CD14-positive monocyte (primary cell): ENCODE data around the gene FAM9C. TPM values are rescaled to one million over a fixed set of nuclear protein-coding genes. Genes with fewer than 3 reads are reported as not detected.
A peak's percentile ranks its signal among the peaks of the same experiment; 100 is the strongest.

Source experiments
- DNase-seq, 3 donors: peaks; one replicate each; pipeline ENCODE4 v3.0.0-alpha.2; 2011 to 2022
- H2AFZ ChIP-seq: 2 replicates; pipeline ENCODE4 v1.6.0; 2012; ENCODE audit warnings: mild to moderate bottlenecking, low read depth, low read length, inconsistent platforms; ENCODE audit not compliant: insufficient read depth, poor library complexity, severe bottlenecking
- H3K27ac ChIP-seq, 2 donors: 1 replicate in 1 of 2; 2 replicates in 1 of 2; pipeline ENCODE4 v1.5.1; 2012 to 2013; ENCODE audit warnings: low read length in 2 of 2, control low read depth in 1 of 2, inconsistent platforms in 1 of 2, low read depth in 1 of 2, mild to moderate bottlenecking in 1 of 2
- H3K27me3 ChIP-seq, 2 donors: one replicate each; pipeline versions ENCODE4 v1.6.0 to v1.6.1; 2011 to 2013; ENCODE audit warnings: low read length in 2 of 2; ENCODE audit not compliant: control insufficient read depth in 2 of 2, insufficient read depth in 2 of 2
- H3K36me3 ChIP-seq, 2 donors: replicated peaks in 1 of 2; 1 replicate in 1 of 2; 2 replicates in 1 of 2; pipeline versions ENCODE4 v1.5.1 to v1.6.1; 2012 to 2013; ENCODE audit warnings: low read length in 2 of 2, control low read depth in 1 of 2, inconsistent platforms in 1 of 2, mild to moderate bottlenecking in 1 of 2; ENCODE audit not compliant: insufficient read depth in 2 of 2, control insufficient read depth in 1 of 2
- H3K4me1 ChIP-seq, 2 donors: 1 replicate in 1 of 2; 2 replicates in 1 of 2; pipeline versions ENCODE4 v1.5.1 to v1.6.1; 2012 to 2013; ENCODE audit warnings: low read length in 2 of 2, control low read depth in 1 of 2, inconsistent platforms in 1 of 2, mild to moderate bottlenecking in 1 of 2, moderate library complexity in 1 of 2; ENCODE audit not compliant: insufficient read depth in 2 of 2, control insufficient read depth in 1 of 2
- H3K4me2 ChIP-seq: replicated peaks from 2 replicates; pipeline ENCODE3; 2012; ENCODE audit warnings: low read length, moderate library complexity, mild to moderate bottlenecking; ENCODE audit not compliant: poor library complexity, severe bottlenecking; ENCODE audit errors: extremely low read depth
- H3K4me3 ChIP-seq, 3 experiments: fragments of 200-600 bp in 1 of 3; sonication (generic) in 1 of 3; replicated peaks in 1 of 3; 1 replicate in 2 of 3; 2 replicates in 1 of 3; pipeline ENCODE4 v1.5.1; 2011 to 2013; ENCODE audit warnings: low read length in 3 of 3, mild to moderate bottlenecking in 3 of 3, control low read depth in 2 of 3, low read depth in 2 of 3, inconsistent platforms in 1 of 3, moderate library complexity in 1 of 3
- H3K79me2 ChIP-seq: 2 replicates; pipeline ENCODE4 v1.6.0; 2012; ENCODE audit warnings: mild to moderate bottlenecking, control low read depth, inconsistent platforms, low read length, moderate library complexity; ENCODE audit not compliant: insufficient read depth
- H3K9ac ChIP-seq: 2 replicates; pipeline ENCODE4 v1.6.0; 2017; ENCODE audit warnings: low read length, mild to moderate bottlenecking; ENCODE audit not compliant: insufficient read depth, poor library complexity, severe bottlenecking
- H3K9me3 ChIP-seq, 2 donors: replicated peaks in 1 of 2; 1 replicate in 1 of 2; 2 replicates in 1 of 2; pipeline versions ENCODE4 v1.5.1 to v1.6.1; 2012 to 2013; ENCODE audit warnings: low read length in 2 of 2, control low read depth in 1 of 2; ENCODE audit not compliant: control insufficient read depth in 1 of 2, insufficient read depth in 1 of 2
- H4K20me1 ChIP-seq: 2 replicates; pipeline ENCODE4 v1.6.0; 2012; ENCODE audit warnings: mild to moderate bottlenecking, low read length, control low read depth, moderate library complexity; ENCODE audit not compliant: insufficient read depth
- H3K27ac Mint-ChIP-seq, 7 donors: one replicate each; pipeline ENCODE4 v1.8.0; 2020; ENCODE audit warnings: mild to moderate bottlenecking in 7 of 7, mixed read lengths in 7 of 7, moderate library complexity in 6 of 7, inconsistent platforms in 2 of 7
- H3K27me3 Mint-ChIP-seq, 3 donors: one replicate each; pipeline ENCODE4 v1.8.0; 2021 to 2022; ENCODE audit warnings: low read depth in 3 of 3, mild to moderate bottlenecking in 3 of 3, mixed read lengths in 3 of 3, moderate library complexity in 3 of 3, inconsistent platforms in 1 of 3
- H3K36me3 Mint-ChIP-seq, 2 donors: one replicate each; pipeline ENCODE4 v1.8.0; 2020; ENCODE audit warnings: mixed read lengths in 2 of 2, inconsistent platforms in 1 of 2, mild to moderate bottlenecking in 1 of 2
- H3K4me1 Mint-ChIP-seq: one replicate; pipeline ENCODE4 v1.8.0; 2020; ENCODE audit warnings: mild to moderate bottlenecking, mixed read lengths
- H3K4me3 Mint-ChIP-seq, 2 donors: one replicate each; pipeline ENCODE4 v1.8.0; 2020; ENCODE audit warnings: mild to moderate bottlenecking in 2 of 2, mixed read lengths in 2 of 2, moderate library complexity in 1 of 2
- H3K9me3 Mint-ChIP-seq, 7 donors: one replicate each; pipeline ENCODE4 v1.8.0; 2020 to 2022; ENCODE audit warnings: mixed read lengths in 7 of 7, mild to moderate bottlenecking in 6 of 7, moderate library complexity in 6 of 7, inconsistent platforms in 2 of 7
- WGBS: methylation state at CpG from one replicate; pipeline ENCODE4 v1.1.5; 2013; ENCODE audit warnings: missing lambda C conversion rate; ENCODE audit not compliant: insufficient coverage; 5-methylcytosine and 5-hydroxymethylcytosine counted together
- intact Hi-C, 2 donors: fragments of 100-400 bp; cut with micrococcal nuclease; formaldehyde crosslinking; loops; one replicate each; pipeline versions ENCODE4 v1.15.0 to v1.15.1; 2023
- polyA plus RNA-seq, 3 donors: library from polyadenylated mRNA; depleted of rRNA in 1 of 3; unstranded in 2 of 3; stranded (reverse) in 1 of 3; fragments of 300-500 nt in 2 of 3; fragments of >200 nt in 1 of 3; fragmentation: Illumina TruSeq in 2 of 3; gene quantifications; 1 replicate in 2 of 3; 2 replicates in 1 of 3; pipeline ENCODE4 v1.2.3, GENCODE V29; 2012 to 2021
- TF ChIP-seq, protein P1 (sequence below): fragments of 200-600 bp; IDR thresholded peaks from one replicate; pipeline ENCODE4 v1.8.0; 2022; ENCODE audit warnings: antibody characterized with exemption, mild to moderate bottlenecking

FAM9C gene
- polyA plus RNA-seq, 3 donors = not detected

- peaks cover 0 to 43% (median 0%) of the 10 kb centered on the region in 3 donors for H3K27me3 Mint-ChIP-seq
- Histone ChIP-seq H3K79me2 (peaks cover 18% of the 10 kb centered on the region), H3K9ac (peak overlapping the region; percentile 54), H3K27ac (peak overlapping the region; percentile 95 to 99), H3K4me3 (peak overlapping the region in 1 of 3 experiments; percentile 31), H3K36me3 (no peaks in the 10 kb centered on the region), H3K4me2 (peak overlapping the region; percentile 49), H3K27me3 (peaks cover 0 to 17% of the 10 kb centered on the region in 2 donors), H3K9me3 (no peaks in the 10 kb centered on the region), H3K4me1 (peaks cover 79 to 80% of the 10 kb centered on the region in 2 donors), H2AFZ (no peak overlapping the region), H4K20me1 (no peaks in the 10 kb centered on the region)
- peak overlapping the region; percentile 96 to 98 (median 97) for H3K27ac Mint-ChIP-seq
- peaks cover 0 to 13% (median 5%) of the 10 kb centered on the region in 7 donors for H3K9me3 Mint-ChIP-seq
- TF ChIP-seq, protein P1, sequence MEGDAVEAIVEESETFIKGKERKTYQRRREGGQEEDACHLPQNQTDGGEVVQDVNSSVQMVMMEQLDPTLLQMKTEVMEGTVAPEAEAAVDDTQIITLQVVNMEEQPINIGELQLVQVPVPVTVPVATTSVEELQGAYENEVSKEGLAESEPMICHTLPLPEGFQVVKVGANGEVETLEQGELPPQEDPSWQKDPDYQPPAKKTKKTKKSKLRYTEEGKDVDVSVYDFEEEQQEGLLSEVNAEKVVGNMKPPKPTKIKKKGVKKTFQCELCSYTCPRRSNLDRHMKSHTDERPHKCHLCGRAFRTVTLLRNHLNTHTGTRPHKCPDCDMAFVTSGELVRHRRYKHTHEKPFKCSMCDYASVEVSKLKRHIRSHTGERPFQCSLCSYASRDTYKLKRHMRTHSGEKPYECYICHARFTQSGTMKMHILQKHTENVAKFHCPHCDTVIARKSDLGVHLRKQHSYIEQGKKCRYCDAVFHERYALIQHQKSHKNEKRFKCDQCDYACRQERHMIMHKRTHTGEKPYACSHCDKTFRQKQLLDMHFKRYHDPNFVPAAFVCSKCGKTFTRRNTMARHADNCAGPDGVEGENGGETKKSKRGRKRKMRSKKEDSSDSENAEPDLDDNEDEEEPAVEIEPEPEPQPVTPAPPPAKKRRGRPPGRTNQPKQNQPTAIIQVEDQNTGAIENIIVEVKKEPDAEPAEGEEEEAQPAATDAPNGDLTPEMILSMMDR = no peak
- intact Hi-C loops = loop anchor here (5.0 to 10.0 kb wide), 2 partner anchors 116 to 118 kb away; partner anchors contain the start of gene TMSB4X (in 1 of the 2)
- peak in 2 of 3 donors; percentile 63 to 65 for DNase-seq
- H3K36me3 Mint-ChIP-seq = peaks cover 0 to 7% of the 10 kb centered on the region in 2 donors
- H3K4me1 Mint-ChIP-seq = peaks cover 71% of the 10 kb centered on the region
- WGBS = 0% methylated on average over 4 of the region's 14 CpGs
- H3K4me3 Mint-ChIP-seq = peak overlapping the region; percentile 57 to 60
Measured at GRCh38 chrX:13090339-13091110, 46.1 kb upstream of the FAM9C start.

GRCh38 chrX:13090027-13090338, 45.6 kb upstream of the FAM9C start:
- Mint-ChIP-seq H3K27ac (peak overlapping the region; percentile 96 to 98 (median 97)), H3K4me3 (peak overlapping the region; percentile 6 to 26), H3K4me1 (peaks cover 75% of the 10 kb centered on the region), H3K27me3 (peaks cover 0 to 44% (median 0%) of the 10 kb centered on the region in 3 donors), H3K36me3 (peaks cover 0 to 7% of the 10 kb centered on the region in 2 donors), H3K9me3 (peaks cover 0 to 13% (median 5%) of the 10 kb centered on the region in 7 donors)
- peak; percentile 57 to 82 (median 67) for DNase-seq
- no peaks in the 10 kb centered on the region for H3K9me3 ChIP-seq
- H3K27ac ChIP-seq = peak overlapping the region; percentile 95 to 99
- peak overlapping the region; percentile 49 for H3K4me2 ChIP-seq
- TF ChIP-seq, protein P1 = no peak
- no peaks in the 10 kb centered on the region for H3K36me3 ChIP-seq
- peak overlapping the region; percentile 51 for H3K9ac ChIP-seq
- intact Hi-C loops = loop anchor here (5.0 to 10.0 kb wide), 2 partner anchors 115 to 118 kb away; partner anchors contain the start of gene TMSB4X (in 1 of the 2)
- WGBS = no CpG with 5 or more reads among the region's 1 CpG
- no peak overlapping the region for H2AFZ ChIP-seq
- no peaks in the 10 kb centered on the region for H4K20me1 ChIP-seq
- H3K4me3 ChIP-seq = peak overlapping the region in 1 of 3 experiments; percentile 31
- peaks cover 22% of the 10 kb centered on the region for H3K79me2 ChIP-seq
- peaks cover 84 to 86% of the 10 kb centered on the region in 2 donors for H3K4me1 ChIP-seq
- peaks cover 0 to 15% of the 10 kb centered on the region in 2 donors for H3K27me3 ChIP-seq
